HCT116 (cell line): Measurements from ENCODE around the gene GMCL1.
"Not testable (repeated sequence)": the region's sequence is repeated elsewhere in the genome, so short reads cannot be mapped to it uniquely, and the experiment has no call there.

Experiments
- CTCF ChIP-seq, 3 experiments: fragments of 200-600 bp in 1 of 3; sonication (generic) in 1 of 3; IDR thresholded peaks in 2 of 3; conservative IDR thresholded peaks in 1 of 3; 2 replicates each; pipeline ENCODE4 v1.5.1; 2012 to 2017; ENCODE audit warnings: low read depth in 2 of 3, low read length in 2 of 3, antibody characterized with exemption in 1 of 3, borderline replicate concordance in 1 of 3, control low read depth in 1 of 3, mild to moderate bottlenecking in 1 of 3, mixed read lengths in 1 of 3, mixed run types in 1 of 3, moderate library complexity in 1 of 3; ENCODE audit not compliant: insufficient read depth in 1 of 3
- EZH2 ChIP-seq: fragments of 200-600 bp; sonication (generic); IDR thresholded peaks from 2 replicates; pipeline ENCODE4 v1.6.1; 2017; ENCODE audit warnings: antibody characterized with exemption, mixed run types
- JUND ChIP-seq: IDR thresholded peaks from 2 replicates; pipeline ENCODE4 v1.6.1; 2012
- POLR2AphosphoS5 ChIP-seq: IDR thresholded peaks from 2 replicates; pipeline ENCODE4 v1.6.1; 2011; ENCODE audit warnings: mild to moderate bottlenecking, low read depth, low read length, moderate library complexity
- REST ChIP-seq: IDR thresholded peaks from 2 replicates; pipeline ENCODE4 v1.6.1; 2012; ENCODE audit warnings: low read depth
- YY1 ChIP-seq: IDR thresholded peaks from 2 replicates; pipeline ENCODE4 v1.6.1; 2011; ENCODE audit warnings: low read length, low read depth, moderate library complexity, mild to moderate bottlenecking; ENCODE audit not compliant: insufficient replicate concordance; ENCODE audit errors: extremely low read depth
- ZNF274 ChIP-seq: fragments of 200-500 bp; sonication (Bioruptor generic); IDR thresholded peaks from 2 replicates; pipeline ENCODE4 v1.6.1; 2014; ENCODE audit warnings: mild to moderate bottlenecking, low read depth, low read length, inconsistent platforms

DNA sequence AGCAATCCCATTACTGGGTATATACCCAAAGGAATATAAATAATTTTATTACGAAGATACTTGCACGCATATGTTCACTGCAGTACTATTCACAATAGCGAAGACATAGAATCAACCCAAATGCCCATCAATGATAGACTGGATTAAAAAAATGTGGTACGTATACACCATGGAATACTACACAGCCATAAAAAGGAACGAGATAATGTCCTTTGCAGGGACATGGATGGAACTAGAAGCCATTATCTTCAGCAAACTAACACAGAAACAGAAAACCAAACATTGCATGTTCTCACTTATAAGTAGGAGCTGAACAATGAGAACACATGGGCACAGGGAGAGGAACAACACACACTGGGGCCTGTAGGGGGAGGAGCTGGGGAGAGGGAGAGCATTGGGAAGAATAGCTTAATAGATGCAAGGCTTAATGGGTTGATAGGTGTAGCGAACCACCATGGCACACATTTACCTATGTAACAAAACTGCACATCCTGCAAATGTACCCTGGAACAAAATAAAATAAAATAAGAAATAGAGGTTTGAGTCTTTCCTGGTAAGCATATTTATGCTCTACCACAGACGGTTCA lies 63.5 kb downstream of the GMCL1 start:
- TF ChIP-seq POLR2AphosphoS5, EZH2, YY1, REST, ZNF274, JUND: not testable (repeated sequence)
- peak in 1 of 3 experiments; percentile 18; a peak in 1 of 6 replicates for TF ChIP-seq CTCF (IDR thresholded peaks at IDR 0.05 in 2 of 3, conservative IDR thresholded peaks at IDR 0.05 in 1 of 3; ENCODE audit: borderline replicate concordance in 1 of 3, insufficient read depth in 1 of 3, low read depth in 2 of 3, low read length in 2 of 3)
